Adrenal gland (tissue), 12 donors: ENCODE measurements around the gene KIF5B. TPM values are rescaled to one million over a fixed set of nuclear protein-coding genes. Genes with fewer than 3 reads are reported as not detected.

Source experiments
- DNase-seq, 7 donors: peaks; one replicate each; pipeline ENCODE4 v3.0.0-alpha.2; 2019 to 2020
- H3K27ac ChIP-seq, 5 donors: fragments of 200-600 bp; sonication (generic) in 4 of 5; 1 replicate in 3 of 5; 2 replicates in 2 of 5; pipeline versions ENCODE4 v1.5.1 to v1.8.0; 2016 to 2020; ENCODE audit warnings: mild to moderate bottlenecking in 1 of 5
- H3K27me3 ChIP-seq: fragments of 200-600 bp; 2 replicates; pipeline ENCODE4 v1.8.0; 2021
- H3K36me3 ChIP-seq, 2 donors: fragments of 200-600 bp; replicated peaks in 1 of 2; 1 replicate in 1 of 2; 2 replicates in 1 of 2; pipeline versions ENCODE4 v1.5.1 to v1.8.0; 2018 to 2022
- H3K4me1 ChIP-seq, 2 donors: fragments of 200-600 bp; replicated peaks in 1 of 2; 1 replicate in 1 of 2; 2 replicates in 1 of 2; pipeline versions ENCODE4 v1.5.1 to v1.8.0; 2018 to 2021
- H3K4me3 ChIP-seq, 4 donors: fragments of 200-600 bp; sonication (generic) in 3 of 4; one replicate each; pipeline ENCODE4 v1.5.1; 2016 to 2018
- H3K9me3 ChIP-seq, 3 donors: fragments of 200-600 bp; sonication (generic) in 1 of 3; replicated peaks in 1 of 3; 1 replicate in 2 of 3; 2 replicates in 1 of 3; pipeline versions ENCODE4 v1.5.1 to v1.8.0; 2016 to 2021
- POLR2A ChIP-seq, 2 donors: fragments of 450-650 bp; IDR thresholded peaks; one replicate each; pipeline ENCODE4 v1.6.1; 2017; ENCODE audit warnings: antibody characterized with exemption in 2 of 2, mild to moderate bottlenecking in 2 of 2, moderate library complexity in 1 of 2
- WGBS, 4 donors: extraction: QIAGEN DNeasy Blood & Tissue Kit in 2 of 4; methylation state at CpG; one replicate each; pipeline versions ENCODE4 v1.1.5 to v1.1.7; 2013 to 2017; 5-methylcytosine and 5-hydroxymethylcytosine counted together
- intact Hi-C, 2 donors: fragments of 100-400 bp; cut with DNase I; formaldehyde crosslinking; loops; one replicate each; pipeline versions ENCODE4 v1.14.1 to v1.15.0; 2022 to 2023
- polyA plus RNA-seq, 3 donors: library from polyadenylated mRNA; stranded (reverse); fragments of 200-250 nt in 2 of 3; fragments of 350-450 nt in 1 of 3; fragmentation: Illumina TruSeq in 1 of 3; extraction: RNeasy Lipid Tissue Mini Kit (QIAGEN cat#74804) in 1 of 3; gene quantifications; one replicate each; pipeline ENCODE4 v1.2.3, GENCODE V29; 2013 to 2014
- total RNA-seq, 9 donors: library from RNA; depleted of rRNA in 4 of 9; stranded (reverse); fragments of >200 nt in 4 of 9; fragments of 120-200 nt in 1 of 9; fragmentation: NEBNext Ultra II Directional in 1 of 9; extraction: Animal tissue kit (Norgen Biotek cat#: 25700) in 1 of 9; gene quantifications; one replicate each; pipeline versions ENCODE4 v1.1.0 to v1.2.4, GENCODE V29; 2013 to 2023
- TF ChIP-seq, protein P1 (sequence below), 6 experiments: fragments of 450-650 bp in 4 of 6; fragments of 200-600 bp in 2 of 6; sonication (generic) in 1 of 6; IDR thresholded peaks; 1 replicate in 5 of 6; 2 replicates in 1 of 6; pipeline versions ENCODE4 v1.5.1 to v1.8.0; 2016 to 2021; ENCODE audit warnings: antibody characterized with exemption in 6 of 6, mild to moderate bottlenecking in 2 of 6, moderate library complexity in 1 of 6
- donor health status: healthy with polysubstance abuse.
- donor health status: Bipolar disorder and iron deficiency.
- donor health status: DM: yes; HTN: yes; CAD: no.
- donor health status: DM: no; HTN: no; CAD: no.
- donor health status: DM: no; HTN: no; CAD: no.
- donor health status: DM: yes; HTN: yes; CAD: no.

Gene KIF5B
- total and polyA plus RNA-seq, 12 donors = 24.2 to 139 (median 81.7) TPM

DNA sequence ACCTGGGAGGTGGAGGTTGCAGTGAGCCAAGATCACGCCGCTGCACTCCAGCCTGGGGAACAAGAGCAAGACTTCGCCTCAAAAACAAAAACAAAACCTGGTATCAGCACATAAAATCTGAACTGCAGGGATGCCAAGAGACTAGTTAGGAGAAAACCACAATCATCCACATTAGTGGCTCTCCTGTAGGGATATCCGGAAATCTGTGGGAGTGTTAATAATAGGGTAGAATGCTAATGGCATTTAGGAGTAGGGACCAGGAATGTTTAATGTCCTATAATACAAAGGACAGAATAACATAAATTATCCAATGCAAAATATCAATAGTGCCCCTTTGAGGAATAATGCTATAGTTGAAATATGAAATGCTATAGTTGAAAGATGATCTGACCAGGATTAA lies 24.3 kb downstream of the KIF5B start:
- intact Hi-C loops = no loop called here
- no peak overlapping the region for H3K4me3 ChIP-seq

DNA sequence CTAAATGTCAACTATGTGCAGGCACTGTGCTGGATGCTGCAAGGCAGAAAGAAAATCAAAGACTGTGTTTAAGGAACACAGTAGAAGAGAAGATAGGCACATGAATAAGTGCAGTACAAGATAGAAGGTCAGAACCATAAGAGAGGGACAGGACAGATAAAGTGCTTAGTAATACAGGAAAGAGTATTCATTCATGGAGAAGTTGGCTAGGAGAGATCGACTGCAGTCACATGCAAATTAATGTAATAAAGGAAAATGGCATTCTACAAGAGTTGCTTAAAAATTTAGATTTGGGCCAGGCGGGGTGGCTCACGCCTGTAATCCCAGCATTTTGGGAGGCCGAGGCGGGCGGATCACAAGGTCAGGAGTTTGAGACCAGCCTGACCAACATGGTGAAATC lies 24.8 kb downstream of the KIF5B start:
- intact Hi-C loops = no loop called here
- H3K27me3 ChIP-seq = no peaks in the 10 kb centered on the region
- DNase-seq = no peak
- TF ChIP-seq POLR2A (IDR thresholded peaks at IDR 0.05) = no peak
- TF ChIP-seq, protein P1, sequence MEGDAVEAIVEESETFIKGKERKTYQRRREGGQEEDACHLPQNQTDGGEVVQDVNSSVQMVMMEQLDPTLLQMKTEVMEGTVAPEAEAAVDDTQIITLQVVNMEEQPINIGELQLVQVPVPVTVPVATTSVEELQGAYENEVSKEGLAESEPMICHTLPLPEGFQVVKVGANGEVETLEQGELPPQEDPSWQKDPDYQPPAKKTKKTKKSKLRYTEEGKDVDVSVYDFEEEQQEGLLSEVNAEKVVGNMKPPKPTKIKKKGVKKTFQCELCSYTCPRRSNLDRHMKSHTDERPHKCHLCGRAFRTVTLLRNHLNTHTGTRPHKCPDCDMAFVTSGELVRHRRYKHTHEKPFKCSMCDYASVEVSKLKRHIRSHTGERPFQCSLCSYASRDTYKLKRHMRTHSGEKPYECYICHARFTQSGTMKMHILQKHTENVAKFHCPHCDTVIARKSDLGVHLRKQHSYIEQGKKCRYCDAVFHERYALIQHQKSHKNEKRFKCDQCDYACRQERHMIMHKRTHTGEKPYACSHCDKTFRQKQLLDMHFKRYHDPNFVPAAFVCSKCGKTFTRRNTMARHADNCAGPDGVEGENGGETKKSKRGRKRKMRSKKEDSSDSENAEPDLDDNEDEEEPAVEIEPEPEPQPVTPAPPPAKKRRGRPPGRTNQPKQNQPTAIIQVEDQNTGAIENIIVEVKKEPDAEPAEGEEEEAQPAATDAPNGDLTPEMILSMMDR (IDR thresholded peaks at IDR 0.05) = no peak
- peaks cover 0 to 98% of the 10 kb centered on the region in 2 donors for H3K36me3 ChIP-seq
- peaks cover 0 to 5% of the 10 kb centered on the region in 2 donors for H3K4me1 ChIP-seq
- H3K27ac ChIP-seq = no peak overlapping the region
- no peaks in the 10 kb centered on the region for H3K9me3 ChIP-seq
- no peak overlapping the region for H3K4me3 ChIP-seq
- WGBS, 4 donors = 89 to 92% (median 91%) methylated on average over 6 of the region's 6 CpGs

More for the DNA sequence above, 24.3 kb downstream of the KIF5B start:
- H3K27me3 ChIP-seq = no peaks in the 10 kb centered on the region
- H3K4me1 ChIP-seq = peaks cover 0 to 5% of the 10 kb centered on the region in 2 donors
- no peak for TF ChIP-seq POLR2A (IDR thresholded peaks at IDR 0.05)
- TF ChIP-seq, protein P1 (IDR thresholded peaks at IDR 0.05) = no peak
- WGBS, 4 donors = 92 to 97% (median 96%) methylated on average over 4 of the region's 4 CpGs
- H3K27ac ChIP-seq = no peak overlapping the region
- H3K9me3 ChIP-seq = no peaks in the 10 kb centered on the region
- DNase-seq = no peak
- peaks cover 0 to 98% of the 10 kb centered on the region in 2 donors for H3K36me3 ChIP-seq

DNA sequence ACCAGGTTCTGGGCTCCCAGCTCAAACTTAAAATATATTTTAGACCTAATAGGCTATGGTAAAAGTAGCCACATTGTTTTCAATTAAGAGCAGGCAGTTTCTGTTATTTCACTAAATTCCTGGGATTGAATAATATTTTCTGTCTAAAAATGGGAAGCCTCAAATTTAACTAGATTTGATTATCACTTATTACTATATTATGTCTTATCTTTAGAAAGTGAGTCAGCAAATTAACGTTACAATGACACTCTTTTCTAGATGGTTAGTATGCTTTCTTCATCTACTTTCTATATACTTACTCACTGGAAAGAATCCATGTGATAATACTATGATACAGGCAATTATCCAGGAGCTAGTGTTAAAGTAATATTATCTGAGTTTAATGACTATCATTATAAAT lies 27.5 kb downstream of the KIF5B start:
- Histone ChIP-seq H3K27ac (no peak overlapping the region), H3K27me3 (no peaks in the 10 kb centered on the region), H3K4me3 (no peak overlapping the region), H3K36me3 (peaks cover 0 to 79% of the 10 kb centered on the region in 2 donors), H3K4me1 (peaks cover 0 to 5% of the 10 kb centered on the region in 2 donors), H3K9me3 (no peaks in the 10 kb centered on the region)
- DNase-seq = no peak
- 10 to 27% (median 21%) methylated on average over 1 of the region's 1 CpG for WGBS, 4 donors
- TF ChIP-seq, protein P1 (IDR thresholded peaks at IDR 0.05) = no peak
- TF ChIP-seq POLR2A (IDR thresholded peaks at IDR 0.05) = no peak
- intact Hi-C loops = no loop called here

DNA sequence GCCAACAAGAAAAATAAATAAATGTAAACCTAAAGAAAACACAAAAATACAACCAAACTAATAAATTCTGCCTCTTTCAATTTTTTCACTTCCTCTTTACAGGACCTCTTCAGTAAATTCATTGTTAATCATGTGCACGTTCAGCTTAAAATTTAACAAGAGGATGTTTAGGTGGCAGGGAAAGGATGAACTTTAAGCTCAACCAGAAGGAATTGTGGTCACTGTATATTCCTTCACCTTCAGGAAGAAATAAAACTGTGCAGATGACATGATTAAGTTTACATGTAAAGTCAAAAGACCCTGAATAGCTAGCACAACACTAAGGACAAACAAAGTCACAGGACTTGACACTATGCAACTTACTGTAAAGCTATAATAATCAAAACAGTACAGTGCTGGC lies 33.0 kb downstream of the KIF5B start:
- WGBS, 4 donors = 58 to 73% (median 70%) methylated on average over 1 of the region's 1 CpG
- TF ChIP-seq, protein P1 (IDR thresholded peaks at IDR 0.05) = no peak
- TF ChIP-seq POLR2A (IDR thresholded peaks at IDR 0.05) = no peak
- H3K36me3 ChIP-seq = peaks cover 0 to 80% of the 10 kb centered on the region in 2 donors
- no peak overlapping the region for H3K4me3 ChIP-seq
- no peaks in the 10 kb centered on the region for H3K27me3 ChIP-seq
- H3K27ac ChIP-seq = no peak overlapping the region
- H3K4me1 ChIP-seq = no peaks in the 10 kb centered on the region
- no peak for DNase-seq
- no peaks in the 10 kb centered on the region for H3K9me3 ChIP-seq
- intact Hi-C loops = no loop called here
